HAP-1 (cell line): ENCODE results near the gene LTBP2.

Experiments used
- DNase-seq, 2 experiments: peaks; one replicate each; pipeline ENCODE4 v3.0.0-alpha.2; 2016 to 2020; ENCODE audit warnings: low spot score in 2 of 2
- H3K27me3 ChIP-seq: fragments of 250-450 bp; sonication (Bioruptor Pico); 2 replicates; pipeline ENCODE4 v1.5.1; 2020; ENCODE audit warnings: low read depth, mild to moderate bottlenecking, moderate library complexity
- H3K36me3 ChIP-seq: fragments of 250-450 bp; sonication (Bioruptor Pico); replicated peaks from 2 replicates; pipeline ENCODE4 v1.5.1; 2020; ENCODE audit warnings: mild to moderate bottlenecking
- H3K4me1 ChIP-seq: fragments of 250-450 bp; sonication (Bioruptor Pico); 2 replicates; pipeline ENCODE4 v1.5.1; 2020; ENCODE audit warnings: mild to moderate bottlenecking
- H3K4me3 ChIP-seq: fragments of 250-450 bp; sonication (Bioruptor Pico); 2 replicates; pipeline ENCODE4 v1.5.1; 2020; ENCODE audit warnings: mild to moderate bottlenecking, moderate library complexity
- H3K9me3 ChIP-seq: fragments of 250-450 bp; sonication (Bioruptor Pico); 2 replicates; pipeline ENCODE4 v1.5.1; 2020; ENCODE audit warnings: mild to moderate bottlenecking, moderate library complexity
- in situ Hi-C: fragments of 300-500 bp; cut with MboI; formaldehyde crosslinking; loops from 3 replicates; pipeline ENCODE4 v1.14.3; 2020; ENCODE audit warnings: low sequenced_read_pairs, inconsistent platforms, mixed read lengths

Gene LTBP2

DNA sequence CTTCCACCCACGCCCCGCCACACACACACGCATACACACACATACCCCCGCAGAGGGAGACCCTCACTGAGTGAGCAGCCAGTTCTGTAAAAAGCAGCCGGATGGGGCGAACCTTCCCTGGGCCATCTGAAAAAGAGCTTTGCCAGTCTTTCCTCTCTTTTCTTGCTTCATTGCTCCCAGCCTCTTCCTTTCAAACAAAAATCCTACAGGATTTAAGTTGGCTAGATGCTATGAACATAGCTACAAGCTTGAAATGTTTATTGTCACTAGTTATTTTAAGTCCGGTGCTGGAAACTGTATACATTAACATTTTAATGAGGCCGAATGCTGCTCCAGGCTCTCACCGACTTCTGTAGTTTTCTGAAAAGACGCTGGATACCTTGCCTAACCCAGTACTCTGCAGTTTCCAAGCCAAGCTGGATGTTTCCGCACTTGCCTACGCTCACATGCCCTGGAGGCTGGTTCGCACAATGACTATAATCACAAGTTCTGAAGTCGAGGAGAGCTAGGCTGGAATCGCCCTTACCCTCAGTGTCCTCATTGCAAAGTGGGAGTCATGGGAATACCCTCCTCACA, 39.2 kb downstream of the LTBP2 start:
- Histone ChIP-seq H3K4me1 (peaks cover 22% of the 10 kb centered on the region), H3K27me3 (no peaks in the 10 kb centered on the region), H3K36me3 (no peaks in the 10 kb centered on the region), H3K4me3 (peak overlapping the region; percentile 15), H3K9me3 (no peaks in the 10 kb centered on the region)
- in situ Hi-C loops = no loop called here
- DNase-seq = peak; percentile 26 to 59

DNA sequence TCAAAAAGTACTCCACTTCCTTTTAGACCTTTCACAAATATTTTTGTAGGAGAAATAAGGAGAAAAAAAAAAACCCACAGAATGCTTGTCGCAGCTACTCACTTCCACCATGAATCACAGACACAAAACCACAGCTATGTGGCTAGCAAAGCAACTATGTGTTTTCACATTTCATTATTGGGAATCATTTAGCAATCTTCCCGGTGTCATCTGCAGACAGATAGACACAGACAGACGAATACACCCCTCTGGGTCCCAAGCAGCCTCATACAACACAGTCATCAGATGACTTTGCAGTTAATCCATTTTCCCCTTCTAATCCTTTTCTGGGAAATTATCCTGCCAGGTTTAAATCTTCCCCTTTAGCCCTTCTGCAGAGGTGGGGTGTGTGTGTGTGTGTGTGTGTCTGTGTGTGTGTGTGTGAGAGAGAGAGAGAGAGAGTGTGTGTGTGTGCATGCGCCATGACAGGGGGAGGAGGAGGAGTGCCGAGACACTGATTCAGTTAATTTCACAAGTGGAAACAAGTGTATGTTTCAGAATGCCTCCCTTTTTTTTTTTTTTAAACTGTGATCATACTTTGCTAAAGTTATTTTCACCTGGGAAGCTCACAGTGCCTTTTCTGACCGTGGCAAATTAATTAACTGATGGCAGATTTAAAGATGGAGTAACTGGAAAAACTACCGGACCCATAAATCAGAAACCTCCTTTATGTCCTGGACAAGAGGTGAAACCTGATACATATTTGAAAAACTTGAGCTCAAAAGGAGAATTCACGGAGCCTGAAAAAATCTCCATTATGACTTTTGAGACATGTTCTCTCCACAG, 39.9 kb downstream of the LTBP2 start:
- Histone ChIP-seq H3K4me1 (peaks cover 22% of the 10 kb centered on the region), H3K36me3 (no peaks in the 10 kb centered on the region), H3K27me3 (no peaks in the 10 kb centered on the region), H3K9me3 (no peaks in the 10 kb centered on the region), H3K4me3 (peak overlapping the region; percentile 15)
- in situ Hi-C loops = no loop called here
- DNase-seq = peak; percentile 48 to 71

DNA sequence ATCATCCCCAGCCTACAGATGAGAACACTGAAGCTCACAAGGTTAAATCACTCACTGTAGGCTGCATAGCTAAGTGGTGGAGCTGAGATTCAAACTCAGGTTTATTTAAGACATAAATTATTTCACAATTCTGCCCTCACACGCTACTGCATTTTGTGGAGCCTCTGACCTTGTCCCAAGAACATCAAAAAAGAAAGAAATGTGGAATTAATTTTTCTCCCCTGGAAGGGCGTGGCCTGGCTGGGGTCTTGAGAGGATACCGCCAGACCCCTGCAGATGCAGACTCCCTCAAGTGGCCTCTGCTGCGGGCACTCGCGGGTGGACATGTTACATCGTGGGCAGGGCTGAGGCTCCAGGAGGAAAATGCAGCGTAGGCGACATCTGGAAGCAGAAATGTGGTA, 40.6 kb downstream of the LTBP2 start:
- in situ Hi-C loops = no loop called here
- peaks cover 22% of the 10 kb centered on the region for H3K4me1 ChIP-seq
- DNase-seq = no peak
- H3K4me3 ChIP-seq = no peak overlapping the region
- H3K9me3 ChIP-seq = no peaks in the 10 kb centered on the region
- H3K27me3 ChIP-seq = no peaks in the 10 kb centered on the region
- H3K36me3 ChIP-seq = no peaks in the 10 kb centered on the region

DNA sequence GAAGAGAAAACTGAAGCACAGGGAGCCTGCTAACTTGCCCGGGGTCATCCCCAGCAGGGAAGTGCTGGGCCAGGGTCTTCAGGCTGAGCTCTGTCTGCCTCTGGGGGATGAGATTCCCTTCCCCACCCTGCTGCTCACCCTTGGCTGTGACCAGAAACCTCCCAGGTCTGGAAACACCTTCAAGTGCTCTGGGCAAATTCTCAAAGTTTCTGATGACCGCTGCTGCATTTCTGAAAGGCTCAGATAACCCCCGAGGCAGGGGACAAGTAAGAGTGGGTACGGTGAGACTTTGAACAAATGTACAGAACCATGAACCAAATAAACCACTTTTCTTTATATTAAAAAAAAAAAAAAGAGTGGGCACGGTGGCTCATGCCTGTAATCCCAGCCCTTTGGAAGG, 41.3 kb downstream of the LTBP2 start:
- Histone ChIP-seq H3K4me1 (peaks cover 22% of the 10 kb centered on the region), H3K4me3 (no peak overlapping the region), H3K9me3 (no peaks in the 10 kb centered on the region), H3K27me3 (no peaks in the 10 kb centered on the region), H3K36me3 (no peaks in the 10 kb centered on the region)
- in situ Hi-C loops = no loop called here
- DNase-seq = no peak

DNA sequence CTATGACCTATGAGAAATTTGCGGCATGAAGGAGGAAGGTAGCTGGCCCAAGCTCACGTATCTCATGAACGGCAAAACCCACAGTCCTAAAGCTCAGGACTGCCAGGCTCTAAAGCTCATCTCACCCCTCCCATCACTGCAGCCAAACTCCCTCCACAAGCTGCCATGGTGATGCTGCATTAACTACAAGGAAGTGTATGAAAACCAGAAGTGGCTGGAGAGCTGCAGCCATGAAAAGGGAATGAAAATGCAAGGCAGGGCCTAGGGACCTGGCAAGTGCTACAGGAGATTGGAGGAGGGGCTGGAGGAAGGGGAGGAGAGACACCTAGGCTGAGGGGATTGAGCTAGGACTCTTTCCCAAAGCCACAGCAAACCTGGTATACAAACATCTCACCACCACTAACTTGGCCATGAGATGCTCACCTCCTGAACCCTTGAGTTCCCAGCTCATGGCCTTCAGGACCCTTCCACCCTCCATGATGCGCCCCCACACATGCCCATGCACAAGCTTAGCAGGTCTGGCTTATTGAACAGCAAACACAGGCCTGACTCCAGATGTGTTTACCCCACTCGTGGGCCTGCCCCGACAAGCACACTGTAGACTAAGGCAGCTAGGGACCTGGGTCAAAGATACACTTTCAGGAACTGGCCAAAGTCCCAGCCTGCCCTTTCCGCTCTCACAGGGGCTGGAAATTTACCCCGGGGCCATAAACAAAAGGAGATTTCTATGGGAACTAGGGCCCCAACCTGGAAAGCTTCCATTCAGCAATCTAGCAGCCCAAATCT, 42.0 kb downstream of the LTBP2 start:
- H3K36me3 ChIP-seq = no peaks in the 10 kb centered on the region
- H3K27me3 ChIP-seq = no peaks in the 10 kb centered on the region
- peak in 1 of 2 experiments; percentile 35 for DNase-seq
- peaks cover 22% of the 10 kb centered on the region for H3K4me1 ChIP-seq
- no peak overlapping the region for H3K4me3 ChIP-seq
- H3K9me3 ChIP-seq = no peaks in the 10 kb centered on the region
- in situ Hi-C loops = no loop called here

DNA sequence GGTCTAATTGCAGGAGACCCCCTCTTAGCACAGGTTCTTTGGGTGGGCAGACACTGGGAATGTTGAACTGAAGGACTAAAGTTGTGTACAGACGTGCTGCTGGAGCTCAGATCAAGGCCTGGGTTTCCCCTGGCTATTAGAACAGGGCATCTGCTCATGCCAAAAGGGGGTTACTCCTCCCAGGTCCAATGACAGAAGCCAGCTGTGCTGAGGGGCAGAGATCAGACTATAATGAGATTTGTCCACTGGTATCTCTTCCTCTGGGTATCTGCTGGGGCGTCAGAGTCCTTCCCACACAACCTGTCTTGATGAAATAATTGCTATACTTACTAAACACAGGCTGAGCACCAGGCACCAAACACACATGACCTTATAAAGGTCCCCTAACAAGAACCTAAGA, 42.6 kb downstream of the LTBP2 start:
- in situ Hi-C loops = no loop called here
- no peak overlapping the region for H3K4me3 ChIP-seq
- H3K27me3 ChIP-seq = no peaks in the 10 kb centered on the region
- no peaks in the 10 kb centered on the region for H3K36me3 ChIP-seq
- DNase-seq = no peak
- peaks cover 22% of the 10 kb centered on the region for H3K4me1 ChIP-seq
- H3K9me3 ChIP-seq = no peaks in the 10 kb centered on the region

DNA sequence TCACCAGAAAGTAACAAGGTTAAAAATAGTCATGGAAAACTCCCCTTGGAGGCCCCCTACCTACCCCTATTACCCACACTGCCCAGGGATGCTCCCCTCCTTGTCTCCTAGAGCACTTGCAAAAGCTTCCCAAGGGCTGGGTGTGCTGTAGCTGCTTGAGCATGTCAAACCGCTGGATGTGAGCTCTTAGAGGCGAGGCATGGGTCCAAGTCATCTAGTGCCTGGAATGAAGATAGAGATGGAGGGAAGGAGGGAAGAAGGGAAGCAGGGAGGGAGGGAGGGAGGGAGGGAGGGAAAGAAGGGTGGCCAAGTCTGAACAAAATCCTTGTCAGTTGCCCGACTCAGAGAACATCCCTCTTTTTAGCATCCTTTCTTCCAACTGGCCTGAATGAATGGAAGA, 43.1 kb downstream of the LTBP2 start:
- Histone ChIP-seq H3K27me3 (no peaks in the 10 kb centered on the region), H3K4me3 (no peak overlapping the region), H3K36me3 (no peaks in the 10 kb centered on the region), H3K4me1 (peaks cover 22% of the 10 kb centered on the region), H3K9me3 (no peaks in the 10 kb centered on the region)
- in situ Hi-C loops = no loop called here
- DNase-seq = no peak

DNA sequence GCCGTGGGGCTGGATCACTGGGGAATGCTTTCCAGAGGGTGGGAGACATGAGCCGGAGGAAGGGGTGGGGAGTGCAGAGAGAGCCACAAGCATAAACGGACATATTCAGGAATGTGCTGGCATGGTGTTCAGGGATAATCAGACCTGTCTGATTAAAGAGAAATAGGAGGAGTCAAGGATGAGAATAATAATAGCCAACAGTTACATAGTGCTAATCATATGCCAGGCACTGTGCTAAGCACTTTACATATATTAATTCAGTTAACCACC, 43.7 kb downstream of the LTBP2 start:
- no peaks in the 10 kb centered on the region for H3K27me3 ChIP-seq
- in situ Hi-C loops = no loop called here
- no peaks in the 10 kb centered on the region for H3K9me3 ChIP-seq
- no peak overlapping the region for H3K4me3 ChIP-seq
- H3K4me1 ChIP-seq = peaks cover 20% of the 10 kb centered on the region
- no peak for DNase-seq
- no peaks in the 10 kb centered on the region for H3K36me3 ChIP-seq

DNA sequence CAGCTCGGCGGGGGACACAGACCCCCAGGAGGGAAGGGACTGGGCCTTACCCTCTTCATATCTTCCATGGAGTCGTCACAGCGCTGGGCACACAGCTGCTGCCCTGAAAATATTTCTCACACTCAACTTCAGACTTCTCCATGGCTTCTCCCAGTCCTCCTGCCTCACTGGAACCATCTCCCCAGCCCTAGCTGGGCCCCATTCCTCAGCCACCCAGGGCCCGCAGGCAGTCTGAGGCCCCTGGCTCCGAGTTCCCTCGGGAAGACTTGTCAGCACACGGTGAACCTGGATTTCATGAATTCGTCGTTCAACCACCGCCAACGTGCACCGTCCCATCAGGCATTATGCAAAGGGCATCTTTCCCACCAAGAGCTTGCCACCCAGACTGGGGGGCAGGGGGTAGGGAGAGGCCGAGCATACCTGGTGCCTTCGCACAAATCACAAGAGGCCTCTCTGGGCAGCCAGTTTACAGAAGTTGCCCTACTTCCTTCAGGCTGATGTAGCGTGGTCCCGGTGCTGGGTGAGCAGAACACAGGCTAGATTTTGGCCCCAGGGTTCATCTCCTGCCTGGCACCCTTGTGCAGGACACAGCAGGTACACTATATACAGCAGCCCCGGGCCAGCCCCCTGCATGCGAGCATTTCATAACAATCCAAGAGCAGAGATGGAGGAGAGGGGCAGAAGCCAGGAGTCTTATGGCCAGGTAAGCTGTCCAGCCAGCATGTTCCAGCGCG, 44.2 kb downstream of the LTBP2 start:
- Histone ChIP-seq H3K4me3 (no peak overlapping the region), H3K27me3 (no peaks in the 10 kb centered on the region), H3K4me1 (peaks cover 15% of the 10 kb centered on the region), H3K36me3 (no peaks in the 10 kb centered on the region), H3K9me3 (no peaks in the 10 kb centered on the region)
- in situ Hi-C loops = no loop called here
- DNase-seq = no peak

DNA sequence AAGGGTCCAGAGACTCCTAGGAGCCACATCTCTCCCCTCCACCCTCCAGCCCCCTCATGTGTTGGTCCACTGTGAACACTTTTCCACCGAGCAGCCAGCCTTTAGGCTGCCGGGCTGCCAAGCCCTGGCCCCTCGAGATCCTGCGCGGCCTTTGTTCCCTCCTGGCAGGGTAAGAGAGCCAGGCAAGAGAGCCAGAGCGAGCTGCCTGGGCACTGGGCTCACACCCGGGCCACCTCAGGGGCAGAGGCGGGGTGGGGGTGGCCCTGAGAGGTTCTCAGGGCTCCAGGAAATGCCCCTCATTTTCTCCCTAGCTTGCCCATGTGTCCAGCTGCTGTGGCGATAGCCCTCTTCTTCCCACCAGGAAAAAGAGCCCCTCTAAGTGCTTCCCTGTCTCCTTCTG, 44.8 kb downstream of the LTBP2 start:
- Histone ChIP-seq H3K27me3 (no peaks in the 10 kb centered on the region), H3K4me3 (no peak overlapping the region), H3K36me3 (no peaks in the 10 kb centered on the region), H3K9me3 (no peaks in the 10 kb centered on the region), H3K4me1 (peaks cover 9% of the 10 kb centered on the region)
- no peak for DNase-seq
- in situ Hi-C loops = no loop called here

DNA sequence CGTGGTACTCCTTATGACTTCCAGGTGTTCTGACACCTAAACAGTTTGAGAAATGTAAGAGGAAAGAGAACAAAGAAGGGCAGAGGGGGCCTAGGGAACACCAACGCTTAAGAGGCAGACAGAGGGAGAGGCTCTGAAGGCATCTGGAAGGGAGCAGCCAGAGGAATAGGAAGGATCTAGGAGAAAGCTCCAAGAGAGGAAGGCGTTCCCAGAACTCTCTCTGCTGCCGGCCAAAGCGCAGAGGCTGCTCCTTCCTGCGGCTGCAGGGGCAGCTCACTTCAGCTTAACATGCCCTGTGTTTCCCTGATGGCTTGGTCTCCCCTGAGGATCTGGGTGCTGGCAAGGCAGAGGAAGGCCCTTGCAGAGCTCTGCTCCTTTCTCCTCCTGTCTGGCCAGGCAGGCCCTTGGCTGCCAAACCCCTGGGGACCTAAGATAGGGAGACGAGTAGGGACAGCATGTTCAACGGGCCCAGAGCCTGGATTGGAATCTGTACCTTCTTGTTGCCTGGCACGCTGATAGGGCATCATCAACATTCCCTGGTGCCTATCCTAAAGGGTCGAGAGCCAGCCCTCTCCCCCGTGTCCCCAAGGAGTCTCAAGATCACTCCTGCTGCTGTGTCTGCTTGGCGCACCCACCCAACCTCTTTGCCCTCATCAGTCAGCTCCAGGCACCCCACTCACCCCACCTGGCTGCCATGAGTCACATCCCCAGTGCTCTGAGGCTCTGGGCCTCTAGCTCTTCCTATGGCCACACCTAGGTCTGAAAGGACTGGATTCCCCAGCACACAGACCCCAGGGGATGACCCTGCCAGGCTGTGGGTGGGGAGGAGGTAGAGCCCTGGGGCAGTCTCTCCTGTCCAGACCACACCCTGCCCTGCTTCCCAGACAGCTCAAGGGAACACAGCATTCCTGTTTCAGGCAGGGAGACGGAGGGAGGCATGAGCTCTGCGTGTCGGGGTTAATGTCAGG, 45.6 kb downstream of the LTBP2 start:
- in situ Hi-C loops = no loop called here
- Histone ChIP-seq H3K36me3 (no peaks in the 10 kb centered on the region), H3K27me3 (no peaks in the 10 kb centered on the region), H3K9me3 (no peaks in the 10 kb centered on the region), H3K4me3 (no peak overlapping the region), H3K4me1 (peaks cover 3% of the 10 kb centered on the region)
- no peak for DNase-seq

DNA sequence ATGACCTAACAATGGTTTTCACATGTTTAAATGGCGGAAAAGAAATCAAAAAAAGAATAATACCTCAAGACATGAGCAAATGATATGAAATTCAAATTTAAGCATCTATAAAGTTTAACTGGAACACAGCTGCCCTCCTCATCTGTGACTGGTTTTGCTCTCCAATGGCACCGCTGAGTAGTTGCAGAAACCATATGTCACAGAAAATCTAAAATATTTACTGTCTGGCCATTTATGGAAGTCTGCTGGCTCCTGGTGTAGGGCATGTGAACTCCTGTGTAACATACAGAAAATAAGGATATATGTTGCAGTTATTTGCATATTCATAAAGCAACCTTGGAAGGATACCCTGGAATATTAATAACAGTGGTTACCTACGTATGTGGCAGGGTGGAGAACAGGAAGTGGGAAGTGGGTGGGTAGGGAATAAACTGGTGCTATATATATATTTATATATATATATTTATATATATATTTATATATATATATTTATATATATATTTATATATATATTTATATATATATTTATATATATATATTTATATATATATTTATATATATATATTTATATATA, 48.4 kb downstream of the LTBP2 start:
- Histone ChIP-seq H3K27me3 (peaks cover 8% of the 10 kb centered on the region; the same call in 1 of the 2 replicates), H3K9me3 (no peaks in the 10 kb centered on the region), H3K36me3 (no peaks in the 10 kb centered on the region), H3K4me3 (no peak overlapping the region), H3K4me1 (no peaks in the 10 kb centered on the region; the same call in 1 of the 2 replicates)
- DNase-seq = no peak
- in situ Hi-C loops = no loop called here

DNA sequence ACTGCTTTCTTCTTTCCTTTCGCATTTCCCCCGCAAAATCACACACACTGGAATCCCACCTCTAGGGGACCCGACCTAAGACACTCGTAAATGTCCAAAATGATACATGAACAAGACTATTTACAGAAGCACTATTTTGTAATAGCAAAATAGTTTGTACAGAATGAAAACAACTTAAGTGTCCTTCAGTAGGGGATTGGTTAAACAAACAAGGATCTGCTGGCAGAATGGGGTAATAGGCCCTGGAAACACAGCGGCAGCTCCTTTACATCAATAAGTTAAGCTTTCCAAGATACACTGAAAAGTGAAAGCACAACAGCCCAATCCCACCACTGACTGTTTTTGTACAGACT, 48.8 kb downstream of the LTBP2 start:
- H3K4me1 ChIP-seq = no peaks in the 10 kb centered on the region; the same call in 1 of the 2 replicates
- no peaks in the 10 kb centered on the region for H3K36me3 ChIP-seq
- in situ Hi-C loops = no loop called here
- no peaks in the 10 kb centered on the region for H3K9me3 ChIP-seq
- H3K4me3 ChIP-seq = no peak overlapping the region
- peaks cover 8% of the 10 kb centered on the region; the same call in 1 of the 2 replicates for H3K27me3 ChIP-seq
- DNase-seq = no peak
